SK-N-SH treated with all-trans-retinoic acid at 6 μM for 48 hours (cell line): ENCODE results near the gene SMIM9.

ENCODE experiments used
- BACH2 ChIP-seq: fragments of 250-450 bp; sonication (Bioruptor Pico); IDR thresholded peaks from 2 replicates; pipeline ENCODE4 v1.9.0; 2021; ENCODE audit warnings: mild to moderate bottlenecking, borderline replicate concordance
- CREB5 ChIP-seq: fragments of 250-450 bp; sonication (Bioruptor Pico); IDR thresholded peaks from 2 replicates; pipeline ENCODE4 v1.5.1; 2020; ENCODE audit warnings: low read depth, mild to moderate bottlenecking, moderate library complexity
- CSRNP3 ChIP-seq: fragments of 250-450 bp; sonication (Bioruptor Pico); IDR thresholded peaks from 2 replicates; pipeline ENCODE4 v1.5.1; 2021; ENCODE audit warnings: mild to moderate bottlenecking, moderate library complexity
- GLIS3 ChIP-seq: fragments of 250-450 bp; sonication (Bioruptor Pico); IDR thresholded peaks from 2 replicates; pipeline ENCODE4 v1.5.0; 2020; ENCODE audit warnings: mild to moderate bottlenecking, moderate library complexity
- ISL1 ChIP-seq: fragments of 250-450 bp; sonication (Bioruptor Pico); IDR thresholded peaks from 2 replicates; pipeline ENCODE4 v2.1.2; 2022; ENCODE audit warnings: mild to moderate bottlenecking, moderate library complexity
- SNAI2 ChIP-seq: fragments of 250-450 bp; sonication (Bioruptor Pico); IDR thresholded peaks from 2 replicates; pipeline ENCODE4 v1.5.0; 2020; ENCODE audit warnings: mild to moderate bottlenecking, moderate library complexity
- TCF4 ChIP-seq: fragments of 250-450 bp; sonication (Bioruptor Pico); IDR thresholded peaks from 2 replicates; pipeline ENCODE4 v1.8.0; 2021; ENCODE audit warnings: mild to moderate bottlenecking, moderate library complexity, borderline replicate concordance
- TSHZ2 ChIP-seq: fragments of 250-450 bp; sonication (Bioruptor Pico); IDR thresholded peaks from 2 replicates; pipeline ENCODE4 v1.5.0; 2020; ENCODE audit warnings: mild to moderate bottlenecking, moderate library complexity
- ZFP30 ChIP-seq: fragments of 450-650 bp; formaldehyde crosslinking; IDR thresholded peaks from 2 replicates; pipeline ENCODE4 v1.5.0; 2022; ENCODE audit warnings: mild to moderate bottlenecking, moderate library complexity
- ZNF8 ChIP-seq: fragments of 450-650 bp; formaldehyde crosslinking; IDR thresholded peaks from 2 replicates; pipeline ENCODE4 v1.5.0; 2020; ENCODE audit warnings: mild to moderate bottlenecking, moderate library complexity
- TF ChIP-seq, protein P1 (sequence below): fragments of 250-450 bp; sonication (Bioruptor Pico); IDR thresholded peaks from 2 replicates; pipeline ENCODE4 v1.8.0; 2020; ENCODE audit warnings: mild to moderate bottlenecking, moderate library complexity, borderline replicate concordance

GRCh38 chrX:154784149-154784995, 50.1 kb downstream of the SMIM9 start:
- TF ChIP-seq GLIS3 (CRISPR knock-in tag) (no peak), ZFP30 (no peak), TCF4 (CRISPR knock-in tag) (no peak), CREB5 (CRISPR knock-in tag) (no peak), ISL1 (CRISPR knock-in tag) (no peak), CSRNP3 (CRISPR knock-in tag) (no peak), BACH2 (no peak), ZNF8 (CRISPR knock-in tag) (no peak), SNAI2 (no peak), TSHZ2 (CRISPR knock-in tag) (no peak)
- TF ChIP-seq, protein P1, sequence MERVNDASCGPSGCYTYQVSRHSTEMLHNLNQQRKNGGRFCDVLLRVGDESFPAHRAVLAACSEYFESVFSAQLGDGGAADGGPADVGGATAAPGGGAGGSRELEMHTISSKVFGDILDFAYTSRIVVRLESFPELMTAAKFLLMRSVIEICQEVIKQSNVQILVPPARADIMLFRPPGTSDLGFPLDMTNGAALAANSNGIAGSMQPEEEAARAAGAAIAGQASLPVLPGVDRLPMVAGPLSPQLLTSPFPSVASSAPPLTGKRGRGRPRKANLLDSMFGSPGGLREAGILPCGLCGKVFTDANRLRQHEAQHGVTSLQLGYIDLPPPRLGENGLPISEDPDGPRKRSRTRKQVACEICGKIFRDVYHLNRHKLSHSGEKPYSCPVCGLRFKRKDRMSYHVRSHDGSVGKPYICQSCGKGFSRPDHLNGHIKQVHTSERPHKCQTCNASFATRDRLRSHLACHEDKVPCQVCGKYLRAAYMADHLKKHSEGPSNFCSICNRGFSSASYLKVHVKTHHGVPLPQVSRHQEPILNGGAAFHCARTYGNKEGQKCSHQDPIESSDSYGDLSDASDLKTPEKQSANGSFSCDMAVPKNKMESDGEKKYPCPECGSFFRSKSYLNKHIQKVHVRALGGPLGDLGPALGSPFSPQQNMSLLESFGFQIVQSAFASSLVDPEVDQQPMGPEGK (CRISPR knock-in tag), result no peak
